ENCODE data around the gene CDS1.

Gene CDS1

DNA sequence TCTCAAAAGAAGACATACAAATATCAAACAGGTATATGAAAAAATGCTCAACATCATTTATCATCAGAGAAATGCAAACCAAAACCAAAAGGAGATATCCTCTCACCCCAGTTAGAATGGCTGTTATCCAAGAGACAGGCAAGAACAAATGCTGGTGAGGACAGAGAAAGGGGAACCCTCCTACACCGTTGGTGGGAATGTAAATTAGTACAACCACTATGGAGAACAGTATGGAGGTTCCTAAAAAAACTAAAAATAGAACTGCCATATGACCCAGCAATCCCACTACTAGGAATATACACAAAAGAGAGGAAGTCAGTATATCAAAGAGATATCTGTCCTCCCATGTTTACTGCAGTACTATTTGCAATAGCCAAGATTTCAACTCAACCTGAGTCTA, 83.5 kb downstream of the CDS1 start:
- no peak for TF ChIP-seq CTCF (IDR thresholded peaks at IDR 0.05; ENCODE audit: low read depth, low read length)
- Histone ChIP-seq H3K9me3 (no peaks in the 10 kb centered on the region), H3K27me3 (no peaks in the 10 kb centered on the region), H3K4me3 (ENCODE audit: low read depth, low read length) (no peak overlapping the region), H3K4me1 (no peaks in the 10 kb centered on the region), H3K36me3 (no peaks in the 10 kb centered on the region; the same call in 1 of the 2 replicates)
- DNase-seq: no peak

DNA sequence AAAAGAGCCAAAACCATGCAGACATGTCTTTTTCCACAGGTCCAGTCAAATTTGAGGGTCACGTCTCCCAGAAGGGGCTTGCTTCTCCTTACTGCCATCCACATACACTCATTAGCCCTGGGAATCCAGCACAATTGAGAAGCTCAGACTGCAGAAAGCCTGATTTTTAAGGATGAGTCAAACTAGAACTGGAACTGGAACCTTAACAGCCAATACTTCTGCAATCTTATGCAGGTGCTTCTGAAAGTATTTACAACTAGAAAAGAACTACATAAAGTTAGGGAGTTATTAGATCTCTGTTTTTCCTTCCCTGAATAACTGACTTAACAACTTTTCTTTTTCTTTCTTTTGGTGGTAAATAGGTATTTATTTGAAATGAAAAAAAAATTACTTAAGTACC, 86.3 kb downstream of the CDS1 start:
- no peak for DNase-seq
- H3K4me1 ChIP-seq: no peaks in the 10 kb centered on the region

DNA sequence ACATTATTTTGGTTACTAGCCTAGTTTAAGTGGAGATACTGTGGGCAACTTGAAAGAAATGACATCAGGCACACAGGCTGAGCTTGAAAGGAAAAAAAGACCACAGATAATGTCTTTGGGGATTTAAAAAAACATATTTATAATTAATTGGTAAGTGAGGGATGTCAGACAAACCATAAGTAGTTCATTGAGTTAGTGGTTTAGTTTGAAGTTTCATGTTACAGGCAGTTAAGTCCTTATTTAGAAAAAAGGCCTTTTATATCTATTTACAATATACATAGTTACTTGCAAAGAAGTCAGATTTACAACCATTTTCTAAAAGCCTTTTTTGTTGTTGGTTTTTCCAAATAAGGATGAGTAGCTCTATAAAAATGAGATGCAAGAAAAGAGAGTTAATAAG, 89.2 kb downstream of the CDS1 start:
- no peak for DNase-seq
- H3K9me3 ChIP-seq: no peaks in the 10 kb centered on the region
- H3K27me3 ChIP-seq: no peaks in the 10 kb centered on the region
- H3K4me3 ChIP-seq (ENCODE audit: low read depth, low read length): no peak overlapping the region
- peaks cover 24% of the 10 kb centered on the region for H3K36me3 ChIP-seq
- no peak for TF ChIP-seq CTCF (IDR thresholded peaks at IDR 0.05; ENCODE audit: low read depth, low read length)
- H3K4me1 ChIP-seq: no peaks in the 10 kb centered on the region

More for the DNA sequence above, 86.3 kb downstream of the CDS1 start:
- no peaks in the 10 kb centered on the region for H3K27me3 ChIP-seq
- no peak for TF ChIP-seq CTCF (IDR thresholded peaks at IDR 0.05; ENCODE audit: low read depth, low read length)
- peaks cover 12% of the 10 kb centered on the region for H3K36me3 ChIP-seq
- no peak overlapping the region for H3K4me3 ChIP-seq (ENCODE audit: low read depth, low read length)
- H3K9me3 ChIP-seq: no peaks in the 10 kb centered on the region

DNA sequence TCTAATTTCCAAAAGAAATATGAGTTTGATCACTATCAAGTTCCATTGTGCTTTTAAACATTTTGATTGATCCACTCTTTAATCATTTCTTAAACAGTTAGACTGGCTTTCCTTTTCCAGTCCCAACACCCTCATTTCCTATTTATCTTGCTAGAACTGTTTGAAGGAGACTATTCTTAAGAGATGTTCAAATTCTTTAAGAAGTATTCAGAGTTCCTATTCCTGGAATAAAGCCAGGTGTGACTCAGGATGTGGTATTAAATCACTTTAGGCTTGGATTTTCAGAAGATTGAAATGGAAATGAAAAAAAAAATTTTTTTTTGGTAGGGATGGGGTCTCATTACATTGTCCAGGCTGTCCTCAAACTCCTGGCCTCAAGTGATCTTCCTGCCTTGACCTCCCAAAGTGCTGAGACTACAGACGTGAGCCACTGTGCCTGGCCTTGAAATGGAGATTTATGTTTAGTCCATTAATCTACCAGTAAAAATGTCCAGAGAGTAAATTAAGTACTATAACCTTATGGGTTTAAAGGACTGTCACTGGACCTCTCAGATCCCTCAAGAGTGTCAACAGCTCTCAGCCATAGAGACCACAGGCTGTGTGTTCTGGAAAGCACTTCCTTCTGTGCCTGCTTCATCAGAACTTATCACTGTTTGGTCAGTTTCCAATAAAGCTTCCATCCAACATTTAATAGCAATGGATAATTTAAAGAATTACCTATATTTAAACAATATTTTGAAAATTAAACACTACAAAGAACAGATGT, 90.7 kb downstream of the CDS1 start:
- H3K9me3 ChIP-seq: no peaks in the 10 kb centered on the region
- no peaks in the 10 kb centered on the region for H3K4me1 ChIP-seq
- no peak for DNase-seq
- no peak overlapping the region for H3K4me3 ChIP-seq (ENCODE audit: low read depth, low read length)
- H3K27me3 ChIP-seq: no peaks in the 10 kb centered on the region
- H3K36me3 ChIP-seq: peaks cover 36% of the 10 kb centered on the region
- TF ChIP-seq CTCF (IDR thresholded peaks at IDR 0.05; ENCODE audit: low read depth, low read length): no peak

- H3K4me1 ChIP-seq: no peaks in the 10 kb centered on the region
- DNase-seq: no peak
- peaks cover 34% of the 10 kb centered on the region for H3K36me3 ChIP-seq
- TF ChIP-seq CTCF (IDR thresholded peaks at IDR 0.05; ENCODE audit: low read depth, low read length): no peak
- no peak overlapping the region for H3K4me3 ChIP-seq (ENCODE audit: low read depth, low read length)
- no peaks in the 10 kb centered on the region for H3K9me3 ChIP-seq
- H3K27me3 ChIP-seq: no peaks in the 10 kb centered on the region
Observed at GRCh38 chr4:84677093-84677492, 94.2 kb downstream of the CDS1 start.

DNA sequence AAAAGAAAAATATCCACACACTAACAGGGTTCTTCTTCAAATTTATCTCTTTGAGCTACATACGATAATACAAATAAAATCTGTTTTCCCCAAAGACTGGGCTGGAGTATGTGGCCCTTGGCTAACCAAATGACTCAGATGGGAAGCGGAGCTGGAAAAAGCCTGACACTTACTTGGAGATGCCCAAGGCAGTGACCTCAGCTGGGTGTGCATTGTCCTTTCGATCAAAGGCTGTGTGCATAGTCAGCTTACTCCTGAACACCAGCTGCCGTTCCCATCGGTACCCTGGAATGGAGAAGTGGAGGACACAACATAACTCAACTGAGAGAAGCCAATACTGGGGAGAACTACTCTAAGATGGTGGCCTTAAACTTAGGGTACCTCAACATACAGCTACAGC, 95.1 kb downstream of the CDS1 start:
- no peak for DNase-seq
- no peaks in the 10 kb centered on the region for H3K9me3 ChIP-seq
- no peak for TF ChIP-seq CTCF (IDR thresholded peaks at IDR 0.05; ENCODE audit: low read depth, low read length)
- peaks cover 34% of the 10 kb centered on the region for H3K36me3 ChIP-seq
- no peak overlapping the region for H3K4me3 ChIP-seq (ENCODE audit: low read depth, low read length)
- no peaks in the 10 kb centered on the region for H3K27me3 ChIP-seq
- H3K4me1 ChIP-seq: no peaks in the 10 kb centered on the region

All from BE2C (cell line).